Sigmoid colon (tissue), 7 donors: ENCODE data around the gene TXNL4A. TPM values are rescaled to one million over a fixed set of nuclear protein-coding genes. Genes with fewer than 3 reads are reported as not detected.
A peak's percentile ranks its signal among the peaks of the same experiment; 100 is the strongest.

Source experiments
- DNase-seq: peaks from one replicate; pipeline ENCODE4 v3.0.0-alpha.2; 2019
- H3K27ac ChIP-seq, 4 donors: fragments of 200-600 bp; sonication (generic); one replicate each; pipeline ENCODE4 v1.5.1; 2016 to 2019; ENCODE audit warnings: mild to moderate bottlenecking in 1 of 4
- H3K27me3 ChIP-seq, 3 donors: fragments of 200-600 bp; sonication (generic); one replicate each; pipeline ENCODE4 v1.5.1; 2019; ENCODE audit warnings: mild to moderate bottlenecking in 1 of 3
- H3K36me3 ChIP-seq, 4 donors: fragments of 200-600 bp; sonication (generic); one replicate each; pipeline ENCODE4 v1.5.1; 2016 to 2019
- H3K4me1 ChIP-seq, 4 donors: fragments of 200-600 bp; sonication (generic); one replicate each; pipeline ENCODE4 v1.5.1; 2017 to 2019
- H3K4me3 ChIP-seq, 4 donors: fragments of 200-600 bp; sonication (generic); one replicate each; pipeline ENCODE4 v1.5.1; 2017 to 2019; ENCODE audit warnings: mild to moderate bottlenecking in 2 of 4, moderate library complexity in 1 of 4
- H3K9me3 ChIP-seq, 4 donors: fragments of 200-600 bp in 3 of 4; sonication (generic) in 3 of 4; one replicate each; pipeline versions ENCODE4 v1.5.1 to v1.6.1; 2013 to 2019
- EP300 ChIP-seq, 4 donors: sonication (generic); formaldehyde crosslinking; IDR thresholded peaks; one replicate each; pipeline ENCODE4 v1.6.1; 2017; ENCODE audit warnings: antibody characterized with exemption in 4 of 4
- POLR2A ChIP-seq, 2 donors: fragments of 450-650 bp; IDR thresholded peaks; one replicate each; pipeline ENCODE4 v1.6.1; 2016; ENCODE audit warnings: antibody characterized with exemption in 2 of 2, mild to moderate bottlenecking in 2 of 2, moderate library complexity in 2 of 2
- POLR2AphosphoS5 ChIP-seq, 4 donors: sonication (generic); formaldehyde crosslinking; IDR thresholded peaks; one replicate each; pipeline ENCODE4 v1.6.1; 2017; ENCODE audit warnings: antibody characterized with exemption in 4 of 4
- WGBS, 2 donors: extraction: QIAGEN DNeasy Blood & Tissue Kit; methylation state at CpG; one replicate each; pipeline ENCODE4 v1.1.7; 2013; 5-methylcytosine and 5-hydroxymethylcytosine counted together
- intact Hi-C: fragments of 100-400 bp; cut with DNase I; formaldehyde crosslinking; loops from one replicate; pipeline ENCODE4 v1.15.1; 2023
- polyA plus RNA-seq, 3 donors: library from polyadenylated mRNA; stranded (reverse); fragments of 200-250 nt; gene quantifications; one replicate each; pipeline ENCODE4 v1.2.3, GENCODE V29; 2013
- total RNA-seq, 4 donors: library from RNA; depleted of rRNA; stranded (reverse); fragments of >200 nt; gene quantifications; one replicate each; pipeline ENCODE4 v1.1.0, GENCODE V29; 2016
- TF ChIP-seq, protein P1 (sequence below), 4 experiments: fragments of 450-650 bp in 3 of 4; fragments of 200-600 bp in 1 of 4; IDR thresholded peaks; one replicate each; pipeline ENCODE4 v1.5.1; 2016 to 2019; ENCODE audit warnings: antibody characterized with exemption in 4 of 4, mild to moderate bottlenecking in 3 of 4, moderate library complexity in 2 of 4
- donor health status: healthy with polysubstance abuse.
- donor health status: Bipolar disorder and iron deficiency.
- donor health status: healthy.

Gene TXNL4A
- total and polyA plus RNA-seq, 7 donors, result 16.9 to 85.3 (median 32.9) TPM

DNA sequence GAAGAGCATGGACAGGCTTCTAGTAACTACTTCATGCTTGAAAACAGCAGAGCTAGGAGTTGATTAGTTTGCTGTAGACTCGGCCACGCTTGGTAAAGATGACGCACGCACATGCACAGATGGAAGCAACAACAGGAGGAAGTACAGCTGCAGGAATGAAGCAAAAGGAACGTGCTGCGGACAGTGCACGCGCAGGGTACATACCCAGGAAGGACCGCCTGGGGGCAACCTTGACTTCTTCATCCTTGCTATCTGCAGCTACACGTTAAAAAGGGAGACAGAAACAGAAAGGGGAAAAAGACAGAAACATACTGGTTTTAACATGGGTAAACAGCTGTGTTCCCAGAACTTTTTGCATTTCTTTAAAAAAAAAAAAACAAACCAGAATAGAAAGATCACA lies 54.6 kb downstream of the TXNL4A start:
- peak; percentile 40 for DNase-seq
- TF ChIP-seq EP300 (IDR thresholded peaks at IDR 0.05) (no peak), POLR2A (IDR thresholded peaks at IDR 0.05) (no peak), POLR2AphosphoS5 (IDR thresholded peaks at IDR 0.05) (no peak)
- TF ChIP-seq, protein P1, sequence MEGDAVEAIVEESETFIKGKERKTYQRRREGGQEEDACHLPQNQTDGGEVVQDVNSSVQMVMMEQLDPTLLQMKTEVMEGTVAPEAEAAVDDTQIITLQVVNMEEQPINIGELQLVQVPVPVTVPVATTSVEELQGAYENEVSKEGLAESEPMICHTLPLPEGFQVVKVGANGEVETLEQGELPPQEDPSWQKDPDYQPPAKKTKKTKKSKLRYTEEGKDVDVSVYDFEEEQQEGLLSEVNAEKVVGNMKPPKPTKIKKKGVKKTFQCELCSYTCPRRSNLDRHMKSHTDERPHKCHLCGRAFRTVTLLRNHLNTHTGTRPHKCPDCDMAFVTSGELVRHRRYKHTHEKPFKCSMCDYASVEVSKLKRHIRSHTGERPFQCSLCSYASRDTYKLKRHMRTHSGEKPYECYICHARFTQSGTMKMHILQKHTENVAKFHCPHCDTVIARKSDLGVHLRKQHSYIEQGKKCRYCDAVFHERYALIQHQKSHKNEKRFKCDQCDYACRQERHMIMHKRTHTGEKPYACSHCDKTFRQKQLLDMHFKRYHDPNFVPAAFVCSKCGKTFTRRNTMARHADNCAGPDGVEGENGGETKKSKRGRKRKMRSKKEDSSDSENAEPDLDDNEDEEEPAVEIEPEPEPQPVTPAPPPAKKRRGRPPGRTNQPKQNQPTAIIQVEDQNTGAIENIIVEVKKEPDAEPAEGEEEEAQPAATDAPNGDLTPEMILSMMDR (IDR thresholded peaks at IDR 0.05), result no peak
- H3K9me3 ChIP-seq, result peaks cover 5 to 16% (median 10%) of the 10 kb centered on the region in 4 donors
- H3K27ac ChIP-seq, result no peak overlapping the region
- no peaks in the 10 kb centered on the region for H3K4me1 ChIP-seq
- H3K27me3 ChIP-seq, result no peaks in the 10 kb centered on the region
- WGBS, 2 donors, result 59 to 85% methylated on average over 10 of the region's 10 CpGs
- intact Hi-C loops, result no loop called here
- H3K36me3 ChIP-seq, result peaks cover 0 to 43% (median 19%) of the 10 kb centered on the region in 4 donors
- H3K4me3 ChIP-seq, result no peak overlapping the region

DNA sequence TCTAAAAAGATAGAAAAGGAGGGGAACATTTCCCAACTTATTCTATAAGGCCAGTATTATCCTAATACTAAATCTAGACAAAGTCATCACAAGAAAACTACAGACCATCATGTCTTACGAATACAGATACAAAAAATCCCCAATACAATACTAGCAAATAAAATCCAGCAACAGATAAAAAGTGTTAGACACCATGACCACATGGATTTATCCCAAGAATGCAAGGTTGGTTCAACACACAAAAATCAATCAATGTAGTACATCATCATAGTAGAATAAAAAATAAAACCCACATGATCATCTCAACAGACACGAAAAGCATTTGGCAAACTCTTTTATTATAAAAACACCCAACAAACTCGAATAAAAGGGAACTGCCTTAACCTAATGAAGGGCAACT lies 55.5 kb downstream of the TXNL4A start:
- Histone ChIP-seq H3K27me3 (no peaks in the 10 kb centered on the region), H3K9me3 (peaks cover 5 to 16% (median 10%) of the 10 kb centered on the region in 4 donors), H3K27ac (no peak overlapping the region), H3K4me1 (no peaks in the 10 kb centered on the region), H3K36me3 (peaks cover 0 to 45% (median 24%) of the 10 kb centered on the region in 4 donors), H3K4me3 (no peak overlapping the region)
- no peak for DNase-seq
- WGBS, 2 donors, result 92 to 95% methylated on average over 3 of the region's 3 CpGs
- TF ChIP-seq EP300 (IDR thresholded peaks at IDR 0.05), result no peak
- TF ChIP-seq, protein P1 (IDR thresholded peaks at IDR 0.05), result no peak
- TF ChIP-seq POLR2AphosphoS5 (IDR thresholded peaks at IDR 0.05), result no peak
- no peak for TF ChIP-seq POLR2A (IDR thresholded peaks at IDR 0.05)
- intact Hi-C loops, result no loop called here

DNA sequence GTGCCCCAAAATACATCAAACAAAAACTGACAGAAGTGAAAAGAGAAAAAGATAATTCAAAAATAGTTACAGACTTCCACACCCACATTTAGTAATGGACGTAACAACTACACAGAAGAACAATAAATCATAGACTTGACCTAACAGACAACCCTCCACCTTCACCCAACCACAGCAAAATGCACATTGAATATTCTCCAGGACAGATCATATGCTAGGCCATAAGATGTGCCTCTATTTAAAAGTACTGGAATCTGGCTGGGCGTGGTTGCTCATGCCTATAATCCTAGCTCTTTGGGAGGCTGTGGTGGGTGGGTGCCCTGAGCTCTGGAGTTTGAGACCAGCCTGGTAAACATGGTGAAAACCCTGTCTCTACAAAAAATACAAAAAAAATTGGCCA lies 56.9 kb downstream of the TXNL4A start:
- intact Hi-C loops, result no loop called here

DNA sequence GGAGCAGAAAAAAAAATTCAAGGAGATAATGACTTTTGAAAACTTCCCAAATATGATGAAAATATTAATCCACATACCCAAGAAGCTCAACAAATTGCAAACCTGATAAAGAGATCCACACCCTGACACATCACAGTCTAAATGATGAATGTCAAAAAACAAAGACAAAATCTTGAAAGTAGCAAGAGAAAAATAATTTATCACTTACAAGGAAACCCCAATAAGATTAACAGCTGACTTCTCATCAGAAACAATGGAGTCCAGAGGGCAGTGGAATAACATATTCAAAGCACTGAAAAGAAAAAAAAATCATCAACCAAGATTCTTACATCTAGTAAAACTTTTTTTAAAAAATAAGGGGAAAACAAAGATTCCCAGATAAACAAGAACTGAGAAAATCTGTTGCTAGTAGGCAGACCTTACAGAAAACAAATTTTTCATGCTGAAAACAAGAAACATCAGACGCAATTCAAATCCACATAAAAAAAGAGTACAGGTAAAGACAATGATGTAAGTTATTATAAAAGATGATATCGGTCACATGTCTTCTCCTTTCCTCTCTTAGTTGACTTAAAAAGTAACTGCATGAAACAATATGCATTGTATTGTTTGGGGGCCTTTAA lies 58.2 kb downstream of the TXNL4A start:
- no peaks in the 10 kb centered on the region for H3K27me3 ChIP-seq
- WGBS, 2 donors, result 97 to 99% methylated on average over 2 of the region's 2 CpGs
- no peak overlapping the region for H3K27ac ChIP-seq
- TF ChIP-seq POLR2A (IDR thresholded peaks at IDR 0.05) (no peak), EP300 (IDR thresholded peaks at IDR 0.05) (no peak), POLR2AphosphoS5 (IDR thresholded peaks at IDR 0.05) (no peak)
- TF ChIP-seq, protein P1 (IDR thresholded peaks at IDR 0.05), result no peak
- peaks cover 0 to 4% (median 0%) of the 10 kb centered on the region in 4 donors for H3K4me1 ChIP-seq
- H3K4me3 ChIP-seq, result no peak overlapping the region
- DNase-seq, result no peak
- intact Hi-C loops, result no loop called here
- H3K9me3 ChIP-seq, result peaks cover 5 to 16% (median 10%) of the 10 kb centered on the region in 4 donors
- peaks cover 0 to 28% (median 19%) of the 10 kb centered on the region in 4 donors for H3K36me3 ChIP-seq

More for the DNA sequence above, 56.9 kb downstream of the TXNL4A start:
- Histone ChIP-seq H3K27ac (no peak overlapping the region), H3K9me3 (peaks cover 5 to 16% (median 10%) of the 10 kb centered on the region in 4 donors), H3K36me3 (peaks cover 0 to 38% (median 24%) of the 10 kb centered on the region in 4 donors), H3K4me1 (no peaks in the 10 kb centered on the region), H3K27me3 (no peaks in the 10 kb centered on the region), H3K4me3 (no peak overlapping the region)
- WGBS, 2 donors, result 94 to 98% methylated on average over 2 of the region's 2 CpGs
- DNase-seq, result peak; percentile 15
- TF ChIP-seq, protein P1 (IDR thresholded peaks at IDR 0.05), result no peak
- TF ChIP-seq POLR2AphosphoS5 (IDR thresholded peaks at IDR 0.05), result no peak
- no peak for TF ChIP-seq POLR2A (IDR thresholded peaks at IDR 0.05)
- TF ChIP-seq EP300 (IDR thresholded peaks at IDR 0.05), result no peak
